Stimulated activated CD4-positive, alpha-beta T cell treated with anti-CD3 and anti-CD28 coated beads, Interleukin-4, amount 100 ng/mL, for 24 hours (primary cell): ENCODE data around the gene RARA.

Source experiments
- DNase-seq: peaks from one replicate; pipeline ENCODE4 v3.0.0-alpha.2; 2020

The RARA gene

DNA sequence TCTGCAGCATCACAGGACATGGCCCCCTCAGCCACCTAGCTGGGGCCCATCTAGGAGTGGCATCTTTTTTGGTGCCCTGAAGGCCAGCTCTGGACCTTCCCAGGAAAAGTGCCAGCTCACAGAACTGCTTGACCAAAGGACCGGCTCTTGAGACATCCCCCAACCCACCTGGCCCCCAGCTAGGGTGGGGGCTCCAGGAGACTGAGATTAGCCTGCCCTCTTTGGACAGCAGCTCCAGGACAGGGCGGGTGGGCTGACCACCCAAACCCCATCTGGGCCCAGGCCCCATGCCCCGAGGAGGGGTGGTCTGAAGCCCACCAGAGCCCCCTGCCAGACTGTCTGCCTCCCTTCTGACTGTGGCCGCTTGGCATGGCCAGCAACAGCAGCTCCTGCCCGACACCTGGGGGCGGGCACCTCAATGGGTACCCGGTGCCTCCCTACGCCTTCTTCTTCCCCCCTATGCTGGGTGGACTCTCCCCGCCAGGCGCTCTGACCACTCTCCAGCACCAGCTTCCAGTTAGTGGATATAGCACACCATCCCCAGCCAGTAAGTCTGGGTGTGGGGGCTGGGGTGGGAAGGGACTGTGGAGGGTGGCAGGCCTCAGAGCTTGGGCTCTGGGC, 22.0 kb downstream of the RARA start:
- no peak for DNase-seq

DNA sequence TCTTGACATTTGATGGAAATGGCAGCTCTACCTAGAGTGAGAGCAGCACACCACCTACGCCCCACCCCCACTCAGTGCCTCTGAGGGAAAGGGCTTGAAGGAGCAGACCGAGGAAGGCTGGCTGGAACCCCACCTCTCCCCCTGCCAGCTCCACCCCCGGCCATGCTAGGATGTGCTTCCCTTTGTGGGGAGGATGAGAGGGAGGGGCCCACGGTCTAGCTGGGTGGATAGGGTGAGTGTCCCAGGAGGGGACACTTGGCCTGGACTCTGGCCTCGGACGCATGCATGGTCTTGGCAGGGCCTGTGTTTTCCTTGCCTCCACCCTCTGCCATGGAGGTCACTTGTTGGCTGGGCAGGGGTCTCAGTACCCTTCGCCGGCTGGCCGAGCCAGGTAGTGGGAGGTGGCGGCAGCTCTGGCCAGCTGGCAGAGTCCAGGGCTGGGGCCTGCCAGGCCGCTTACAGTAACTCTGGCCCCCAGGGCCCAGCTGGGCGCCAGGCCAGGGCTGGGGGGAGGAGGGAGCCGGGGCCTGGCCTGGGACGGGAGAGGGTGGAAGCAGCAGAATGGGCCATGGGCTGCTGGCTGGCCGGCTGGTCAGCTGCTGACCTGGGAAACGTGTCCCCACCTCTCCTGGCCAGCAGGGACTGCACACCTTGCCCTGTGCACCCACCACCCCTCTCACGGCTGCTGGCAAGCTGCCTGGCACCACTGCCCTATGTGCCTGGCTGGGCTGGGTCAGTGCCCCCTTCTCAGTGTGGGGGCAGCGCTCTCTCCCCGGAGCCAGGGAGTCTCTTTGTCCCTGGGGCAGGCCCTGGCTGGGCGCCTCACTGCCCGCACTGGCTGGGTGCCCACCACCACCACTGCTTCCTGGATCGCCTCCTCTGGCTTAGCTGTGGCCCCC, 23.0 kb downstream of the RARA start:
- no peak for DNase-seq

DNA sequence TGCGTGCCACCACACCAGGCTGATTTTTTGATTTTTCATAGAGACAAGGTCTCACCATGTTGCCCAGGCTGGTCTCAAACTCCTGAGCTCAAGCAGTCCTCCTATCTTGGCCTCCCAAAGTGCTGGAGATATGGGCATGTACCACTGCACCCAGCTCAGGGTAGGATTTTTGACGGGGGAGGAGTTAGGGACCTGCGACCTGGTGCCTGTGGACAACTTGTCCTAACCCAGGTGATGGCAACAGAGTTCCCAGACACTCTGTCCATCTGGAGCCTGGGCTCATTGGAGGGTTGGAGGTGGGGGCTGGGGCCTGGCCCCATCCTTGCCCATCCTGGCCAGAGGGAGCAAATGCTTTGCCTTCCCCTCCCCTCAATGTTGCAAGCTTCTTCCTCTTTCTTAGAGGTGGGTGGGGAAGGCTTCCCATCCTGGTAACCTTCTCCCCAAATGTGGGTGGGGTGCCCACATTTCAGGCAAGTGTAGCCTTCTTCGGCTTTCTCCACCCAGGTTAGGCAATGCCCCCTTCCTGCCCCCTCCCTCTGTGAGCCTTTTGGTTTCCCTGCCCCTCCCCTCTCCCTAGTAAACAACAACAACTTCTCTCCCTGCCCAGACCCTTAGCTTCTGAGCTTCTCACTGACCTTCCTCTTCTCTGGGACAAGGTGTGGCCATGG, 24.9 kb downstream of the RARA start:
- no peak for DNase-seq

DNA sequence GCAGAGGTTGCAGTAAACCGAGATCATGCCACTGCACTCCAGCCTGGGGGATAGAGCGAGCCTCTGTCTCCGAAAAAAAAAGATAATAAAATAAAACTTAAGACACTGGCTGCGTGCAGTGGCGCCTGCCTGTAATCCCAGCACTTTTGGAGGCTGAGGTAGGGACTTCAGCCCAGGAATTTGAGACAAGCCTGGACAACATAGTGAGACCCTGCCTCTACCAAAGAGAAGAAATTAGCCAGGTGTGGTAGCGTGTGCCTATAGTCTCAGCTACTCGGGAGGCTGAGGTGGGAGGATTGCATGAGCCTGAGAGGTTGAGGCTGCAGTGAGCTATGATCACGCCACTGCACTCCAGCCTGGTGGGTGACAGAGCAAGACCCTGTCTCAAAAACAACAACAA, 26.6 kb downstream of the RARA start:
- DNase-seq, result no peak

DNA sequence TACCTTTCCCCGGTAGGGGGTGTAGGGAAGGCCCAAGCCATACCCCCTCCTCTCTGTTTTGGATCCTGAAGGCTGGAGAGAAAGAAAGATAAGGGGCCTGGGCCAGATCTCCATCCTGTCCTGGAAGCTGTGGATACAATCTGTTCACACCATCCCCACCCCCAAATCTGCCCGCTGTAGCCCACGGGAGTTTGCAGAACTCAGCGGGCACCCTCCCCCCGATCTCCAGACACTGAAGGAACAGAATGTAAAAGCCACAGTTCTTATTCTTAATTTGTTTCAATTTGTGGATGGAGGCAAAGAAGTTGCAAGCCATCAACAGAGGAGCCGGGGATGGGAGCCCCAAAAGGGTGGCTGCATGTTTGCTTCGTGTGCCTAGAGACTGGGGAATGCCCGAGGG, 28.4 kb downstream of the RARA start:
- DNase-seq, result no peak

DNA sequence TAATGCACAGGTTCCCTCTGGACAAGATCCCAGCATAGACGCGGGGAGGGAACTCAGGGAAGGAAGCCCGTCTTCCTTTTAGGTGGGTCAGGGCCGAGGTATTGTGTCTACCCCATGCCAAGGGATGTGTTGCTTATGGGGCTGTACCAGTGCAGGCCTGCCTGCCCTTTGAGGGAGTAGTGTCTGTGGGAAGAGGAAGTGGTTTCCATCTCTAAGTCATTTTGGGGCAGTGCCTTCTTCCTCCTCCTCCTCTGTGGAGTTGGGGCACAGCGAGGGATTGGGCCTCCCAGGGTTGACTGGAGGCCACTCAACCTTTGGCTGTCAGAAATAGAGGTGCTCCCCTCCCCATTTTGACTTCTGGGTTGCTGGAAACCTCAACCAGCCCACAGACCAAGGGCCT, 29.1 kb downstream of the RARA start:
- DNase-seq, result no peak

DNA sequence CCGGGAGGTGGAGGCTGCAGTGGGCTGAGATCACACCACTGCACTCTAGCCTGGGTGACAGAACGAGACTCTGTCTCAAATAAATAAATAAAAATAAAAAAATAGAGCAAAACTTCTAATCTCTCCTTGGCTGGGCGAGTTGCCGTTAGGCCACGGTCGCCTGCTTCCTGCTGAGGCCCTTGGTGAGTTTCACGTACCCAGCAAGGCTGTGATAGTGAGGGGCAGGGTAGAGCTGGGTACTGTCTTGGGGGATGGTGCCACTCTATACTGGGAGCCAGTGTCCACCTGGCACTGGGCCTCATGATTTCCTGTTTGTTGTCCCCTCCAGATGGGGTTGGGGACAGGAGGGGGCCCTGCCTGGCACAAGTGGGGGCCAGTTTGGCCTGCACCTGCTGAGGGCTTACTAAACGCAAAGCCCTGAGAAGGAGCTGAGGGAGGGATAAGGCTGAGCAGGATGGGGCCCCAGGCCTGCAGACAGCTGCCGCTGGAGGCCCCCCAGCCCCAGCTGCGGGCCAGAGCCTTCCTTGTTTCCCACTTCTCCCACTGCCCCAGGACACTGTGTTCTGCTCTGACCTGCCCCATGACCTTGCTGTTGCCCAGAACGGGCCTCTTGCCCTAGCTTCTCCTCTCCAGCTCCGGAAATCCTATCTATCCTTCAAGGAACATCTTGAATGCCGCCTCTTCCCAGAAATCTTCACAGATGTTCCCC, 30.1 kb downstream of the RARA start:
- DNase-seq, result no peak

DNA sequence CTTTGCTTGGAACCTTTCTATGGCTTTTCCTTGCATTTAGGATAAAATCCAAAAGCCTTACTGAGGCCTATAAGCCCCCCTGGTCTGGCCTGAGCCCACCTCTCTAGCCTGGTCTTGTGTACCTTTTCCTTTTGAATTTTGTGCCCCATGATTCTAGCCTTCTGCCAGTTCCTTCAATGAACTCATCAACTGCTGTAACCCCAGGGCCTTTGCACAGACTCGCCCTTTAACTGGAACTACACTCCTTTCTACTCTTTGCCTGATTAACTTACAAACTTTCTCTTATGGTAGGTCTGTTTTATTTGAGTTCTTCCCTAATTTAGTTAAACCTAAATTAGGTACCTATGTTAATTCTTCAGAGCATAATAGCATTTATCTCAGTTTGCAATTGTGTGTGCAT, 31.3 kb downstream of the RARA start:
- no peak for DNase-seq

DNA sequence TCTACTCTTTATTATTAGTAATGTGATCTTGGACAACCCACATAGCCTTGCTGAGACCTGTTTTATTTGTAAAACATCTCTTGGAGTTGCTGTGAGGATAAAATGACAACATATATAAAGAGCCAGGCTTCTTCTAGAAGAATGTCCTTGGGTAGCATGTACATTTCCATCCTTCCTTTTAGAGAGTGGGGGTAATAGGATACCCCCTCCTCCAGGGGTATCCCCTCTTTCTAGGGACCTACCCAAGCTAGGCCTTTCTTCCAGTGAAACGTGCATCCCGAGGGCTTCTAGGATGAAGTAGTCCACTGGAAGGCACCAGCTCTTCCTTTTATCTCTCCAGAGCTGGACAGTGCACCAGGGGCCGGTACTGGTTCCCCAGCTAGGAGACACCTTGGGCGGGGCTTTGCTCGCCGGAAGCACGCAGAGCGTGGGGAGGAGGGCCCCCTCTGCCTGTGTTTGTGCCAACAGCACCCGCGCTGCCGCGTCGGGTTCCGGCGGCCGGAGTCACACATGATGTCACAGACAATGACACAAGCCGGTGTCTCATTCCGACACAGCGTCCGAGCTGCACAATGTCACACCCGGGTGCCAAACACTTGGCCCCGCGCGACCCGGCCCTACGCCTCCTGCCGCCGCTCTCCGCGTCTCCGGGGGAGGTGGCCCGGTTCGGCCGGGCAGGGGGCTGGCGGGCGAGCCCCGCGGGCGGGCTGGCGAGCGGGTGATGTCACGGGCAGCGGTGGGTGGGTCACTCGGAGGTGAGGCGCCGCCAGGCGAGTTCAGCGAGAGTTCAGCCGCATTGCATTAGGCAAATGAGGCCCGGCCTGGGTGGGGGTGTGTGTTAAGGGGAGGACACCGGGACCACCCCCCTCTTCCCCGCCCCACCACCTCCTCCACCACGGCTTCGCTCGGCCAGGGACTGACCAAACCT, 32.2 kb downstream of the RARA start:
- DNase-seq, result peak; percentile 80

DNA sequence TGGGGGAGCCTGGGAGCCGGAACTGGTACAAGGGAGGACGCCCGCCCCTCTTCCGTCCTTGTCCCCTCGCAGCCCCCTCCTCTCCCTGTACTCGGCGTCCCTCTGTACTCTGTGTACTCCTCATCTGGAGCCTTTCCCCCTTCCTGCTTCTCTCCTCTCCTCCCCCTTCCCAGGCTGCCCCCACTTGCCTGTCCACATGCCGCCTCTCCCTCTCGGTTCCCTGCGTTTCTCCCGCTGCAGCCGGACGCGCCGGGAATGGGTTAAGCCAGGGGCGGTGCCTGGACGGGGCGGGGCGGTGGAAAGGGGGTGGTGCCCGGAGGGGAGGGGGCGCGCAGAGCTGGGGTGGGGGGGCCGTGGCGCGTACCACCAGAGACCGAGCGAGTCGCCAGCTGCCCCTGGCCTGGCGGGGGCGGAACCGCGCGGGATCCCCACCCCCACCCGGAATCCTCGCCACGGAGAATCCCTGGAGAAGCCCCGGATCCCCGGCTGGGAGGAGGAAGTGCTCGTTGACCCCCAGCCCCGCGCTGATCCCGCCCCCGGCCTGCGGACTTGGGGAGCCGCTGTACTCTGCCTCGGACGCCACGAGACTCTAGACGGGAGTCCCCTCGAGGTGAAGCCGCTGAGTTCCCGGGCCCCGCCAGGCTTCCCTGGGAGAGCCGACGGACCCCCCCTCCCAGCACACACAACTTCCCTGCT, 33.0 kb downstream of the RARA start:
- no peak for DNase-seq

DNA sequence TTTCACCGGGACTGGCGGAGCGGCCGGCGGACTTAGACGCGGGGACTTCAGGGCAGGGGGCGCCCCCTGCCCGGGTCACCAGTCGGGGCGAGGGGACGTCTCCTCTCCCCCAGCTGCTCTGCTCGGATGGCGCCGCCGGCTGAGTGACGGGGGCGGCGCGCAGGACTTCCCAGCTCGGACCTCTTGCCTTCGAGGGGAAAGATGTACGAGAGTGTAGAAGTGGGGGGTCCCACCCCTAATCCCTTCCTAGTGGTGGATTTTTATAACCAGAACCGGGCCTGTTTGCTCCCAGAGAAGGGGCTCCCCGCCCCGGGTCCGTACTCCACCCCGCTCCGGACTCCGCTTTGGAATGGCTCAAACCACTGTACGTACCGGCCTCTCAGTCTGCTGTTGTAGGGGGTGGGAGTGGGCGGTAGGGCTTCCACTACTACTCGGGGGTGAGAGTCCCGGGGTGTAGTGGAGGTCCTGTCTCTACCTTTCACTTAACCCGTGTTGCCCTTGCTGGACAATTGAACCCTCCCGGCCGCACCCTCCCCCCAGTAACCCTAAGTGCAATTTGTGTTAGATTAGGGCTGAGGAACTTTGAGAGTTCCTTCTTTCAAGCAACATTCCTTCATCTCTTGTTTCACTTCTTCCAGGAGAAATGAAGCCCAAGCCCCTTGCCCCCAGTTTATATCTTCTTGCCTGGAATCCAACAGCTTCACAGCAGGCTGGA, 33.7 kb downstream of the RARA start:
- no peak for DNase-seq

DNA sequence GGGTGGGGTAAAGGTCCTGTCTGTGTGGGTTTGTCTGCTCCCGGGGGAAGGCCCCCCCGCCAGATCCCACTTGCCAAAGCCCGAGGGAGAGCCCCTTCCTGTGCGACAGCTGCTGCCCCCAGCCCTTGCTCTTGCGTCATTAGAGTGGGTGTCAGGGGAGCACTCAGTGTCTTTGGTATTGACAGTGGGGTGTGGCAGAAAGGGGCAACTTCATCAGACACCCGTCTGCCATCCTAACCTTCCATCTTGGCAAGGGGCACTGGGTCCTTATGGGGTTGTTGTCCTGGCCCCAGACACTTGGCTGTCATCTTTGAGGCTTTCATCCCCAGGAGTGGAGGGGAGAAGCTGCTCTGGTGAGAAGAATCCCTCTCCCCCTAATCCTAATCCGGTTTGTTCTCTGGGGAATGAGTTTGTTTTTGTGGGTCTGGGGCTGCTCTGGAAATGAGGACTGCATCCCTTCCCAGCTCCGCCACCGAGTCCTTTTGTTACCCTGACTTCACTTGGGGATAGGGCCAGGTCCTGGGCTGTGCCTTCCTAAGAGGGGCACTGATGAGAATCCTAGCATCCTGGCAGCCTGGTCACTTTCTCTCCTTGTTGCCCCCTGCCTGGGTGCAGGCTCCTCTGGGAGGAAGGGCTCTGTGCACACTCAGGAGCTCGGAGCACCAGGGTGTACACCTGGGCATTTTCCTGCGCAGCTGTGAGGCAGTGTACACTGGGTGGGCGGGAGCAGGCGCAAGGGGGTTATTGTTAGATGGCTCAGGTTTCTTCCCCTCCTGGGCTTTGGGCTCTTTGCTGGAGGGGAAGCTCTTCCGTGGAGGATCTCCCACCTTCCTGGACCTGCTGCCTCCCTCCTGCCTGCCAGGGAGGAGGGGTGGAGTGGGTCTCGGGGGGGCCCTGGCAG, 34.5 kb downstream of the RARA start:
- DNase-seq, result no peak

DNA sequence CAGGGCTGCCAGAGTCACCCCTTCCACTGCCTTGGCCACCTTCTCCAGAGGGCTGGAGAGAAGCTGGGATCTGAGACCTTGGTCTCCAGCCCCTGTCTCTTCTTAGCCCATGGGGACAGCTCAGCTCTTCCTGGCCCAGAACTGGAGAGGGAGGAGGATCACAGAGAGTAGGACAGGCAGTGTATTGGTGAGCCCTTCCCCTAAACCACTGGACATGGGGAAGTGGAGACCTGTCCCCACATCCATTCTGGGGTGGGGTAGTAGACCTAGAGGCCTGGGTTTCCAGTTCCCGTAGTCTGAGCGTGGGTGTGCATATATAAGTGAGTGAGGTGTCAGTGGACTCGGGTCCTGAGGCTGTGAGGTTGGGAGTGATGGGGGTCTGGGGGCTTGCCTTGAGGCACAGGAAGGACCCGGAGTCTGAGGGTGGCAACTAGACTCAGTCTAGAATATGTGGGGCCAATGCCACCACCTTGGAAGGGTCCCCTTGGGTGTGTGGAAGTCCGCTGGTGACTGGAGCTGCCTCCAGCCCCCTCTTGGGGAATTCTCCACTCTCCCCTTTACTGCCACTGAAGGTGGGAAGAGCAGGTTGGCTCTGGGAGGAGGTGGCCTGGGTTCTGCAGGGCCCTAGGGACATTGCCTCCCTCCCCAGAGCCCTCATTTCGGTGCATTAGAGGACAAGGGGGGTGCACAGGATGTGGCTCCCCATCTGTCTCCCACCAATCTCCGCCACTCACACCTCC, 35.6 kb downstream of the RARA start:
- no peak for DNase-seq

DNA sequence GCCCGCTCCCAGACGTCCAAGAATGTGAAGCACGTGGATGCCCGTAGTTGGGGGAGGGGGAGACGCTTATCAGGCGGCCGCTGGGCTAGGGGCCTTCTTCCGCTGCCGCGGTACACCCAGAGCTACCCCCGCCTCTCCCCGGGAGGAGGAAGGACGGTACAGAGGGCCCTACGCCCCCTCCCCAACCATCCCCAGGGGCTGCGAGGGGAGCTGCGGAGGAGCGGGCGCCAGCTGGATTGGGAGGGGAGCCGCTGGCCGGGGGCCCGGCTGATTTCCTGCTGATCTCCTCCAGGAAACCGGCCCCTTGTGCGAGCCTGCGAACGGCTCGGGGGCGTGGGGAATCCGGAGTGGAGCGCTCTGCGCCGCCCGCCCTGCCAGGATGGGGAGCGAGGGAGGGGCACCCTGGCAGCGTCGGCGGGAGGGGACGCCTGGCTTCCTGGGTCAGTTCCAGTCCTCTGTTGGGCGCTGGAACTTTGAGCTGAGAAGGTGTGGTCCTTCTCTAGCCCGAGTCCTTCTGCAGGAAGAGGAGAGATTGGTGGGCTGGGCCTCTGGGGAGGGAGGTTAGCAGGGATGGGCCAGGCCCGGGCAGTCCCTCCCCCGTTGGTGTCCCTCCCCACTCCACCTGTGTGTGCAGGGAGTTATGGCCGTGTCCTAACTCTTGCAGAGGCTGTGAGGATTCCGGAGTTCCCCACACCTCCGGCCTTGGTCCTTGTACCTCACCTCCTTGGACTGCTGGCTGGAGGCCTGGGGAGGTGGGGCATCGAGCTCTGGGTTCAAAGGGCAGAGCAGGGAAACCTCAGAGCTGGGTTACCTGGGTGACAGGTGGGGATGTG, 36.4 kb downstream of the RARA start:
- no peak for DNase-seq

DNA sequence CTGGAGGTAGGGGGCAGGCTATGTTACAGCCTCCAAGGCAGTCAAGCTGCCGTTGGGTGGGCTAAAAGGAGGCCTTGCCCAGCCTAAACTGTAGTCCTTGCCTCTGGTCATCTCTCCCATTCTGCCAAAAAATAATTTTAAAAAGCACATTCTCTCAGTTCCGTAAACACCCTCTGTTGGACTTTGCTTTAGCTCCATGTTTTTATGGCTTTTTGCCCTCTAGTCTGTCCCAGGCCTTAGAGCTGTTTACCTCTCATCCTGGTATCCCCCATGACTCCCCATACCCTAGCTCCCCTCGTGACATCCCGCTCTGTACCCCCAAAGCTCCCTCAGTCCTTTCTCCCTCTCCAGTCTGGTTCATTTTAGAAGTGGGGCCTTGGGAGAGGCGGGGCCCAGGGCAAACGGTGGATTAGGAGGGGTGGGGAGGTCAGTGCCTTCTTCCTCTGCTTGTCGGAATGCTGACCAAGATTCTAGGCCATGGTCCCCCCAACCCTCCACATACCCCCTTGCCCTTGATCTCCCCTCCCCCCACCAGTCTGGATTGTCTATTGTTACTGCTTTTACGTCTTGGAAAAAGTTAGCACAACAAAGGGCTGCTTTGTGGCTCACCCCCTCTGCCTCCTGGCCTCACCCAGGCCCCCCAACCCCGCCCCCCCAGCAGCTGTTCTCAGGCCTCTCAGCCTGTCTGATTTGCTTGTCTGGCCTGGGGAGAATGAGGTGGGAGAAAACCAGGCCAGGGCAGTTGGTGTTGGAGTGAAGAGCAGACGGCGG, 37.2 kb downstream of the RARA start:
- DNase-seq, result no peak

DNA sequence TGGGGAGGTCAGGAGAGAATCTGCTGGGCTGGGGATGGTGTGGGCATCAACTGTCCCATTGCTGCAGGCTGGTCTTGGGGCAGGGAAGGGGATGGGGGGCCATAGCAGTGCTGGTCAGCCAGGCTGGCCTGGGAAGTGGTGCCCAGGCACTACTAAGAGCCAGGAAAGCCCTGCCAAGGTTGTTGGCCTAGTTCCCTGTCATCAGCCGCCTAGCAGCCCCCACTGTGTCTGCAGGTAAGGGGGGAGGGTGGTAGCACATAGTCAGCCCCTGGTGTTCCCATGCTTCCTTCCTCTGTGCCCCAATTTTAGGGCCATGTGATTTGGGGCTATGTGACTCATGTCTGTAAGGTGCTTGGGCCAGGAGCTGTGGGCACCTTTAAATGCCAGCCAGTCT, 37.8 kb downstream of the RARA start:
- DNase-seq, result no peak
